HG02798 (cell line): ENCODE results near the gene GATA2.

ENCODE experiments used
- ATAC-seq: cut with Tn5 transposase; IDR thresholded peaks from one replicate; pipeline ENCODE4 v1.9.1; 2021; ENCODE audit warnings: mild to moderate bottlenecking; ENCODE audit not compliant: unreplicated experiment, poor library complexity

GATA2 gene

DNA sequence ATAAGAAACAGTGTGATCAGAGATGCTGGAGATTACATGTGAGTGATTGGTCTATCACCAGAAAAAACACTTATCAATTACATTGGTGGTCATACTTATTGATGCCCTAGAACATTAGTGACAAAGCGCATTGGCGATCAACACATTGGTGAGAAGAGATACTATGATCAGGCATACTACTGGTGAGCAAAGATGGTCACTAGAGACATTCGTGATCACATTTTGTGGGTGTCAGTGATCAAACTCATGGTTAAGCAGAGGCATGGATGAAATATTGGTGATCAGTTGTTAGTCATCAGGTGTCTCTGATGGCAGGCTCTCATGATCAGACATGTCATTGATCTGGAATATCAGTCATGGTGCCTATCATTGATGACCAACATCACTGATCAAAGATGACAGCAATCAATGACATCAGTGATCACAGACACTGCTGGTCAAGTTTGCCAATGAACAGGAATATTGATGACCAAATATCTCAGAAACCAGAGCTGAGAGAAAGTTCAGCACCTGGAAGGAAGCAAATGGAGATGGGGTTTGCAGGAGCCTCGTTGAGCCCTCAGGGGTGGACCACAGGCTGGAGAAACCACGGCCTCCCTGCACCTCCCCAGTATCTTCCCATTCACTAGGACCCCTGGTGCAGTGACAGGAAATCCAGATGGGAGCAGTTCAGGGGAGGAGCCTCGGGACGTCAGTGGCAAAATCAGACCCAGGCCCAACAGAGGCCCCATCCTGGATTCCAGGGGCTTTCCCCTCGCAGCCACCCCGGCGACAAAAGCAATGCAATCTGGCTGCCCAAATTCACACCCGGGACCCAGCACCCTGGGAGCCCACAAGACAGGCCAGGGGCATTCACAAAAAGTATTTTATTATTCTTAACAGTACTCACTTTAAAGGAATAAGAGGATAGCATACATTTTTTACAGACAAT, 14.2 kb downstream of the GATA2 start:
- no peak for ATAC-seq

DNA sequence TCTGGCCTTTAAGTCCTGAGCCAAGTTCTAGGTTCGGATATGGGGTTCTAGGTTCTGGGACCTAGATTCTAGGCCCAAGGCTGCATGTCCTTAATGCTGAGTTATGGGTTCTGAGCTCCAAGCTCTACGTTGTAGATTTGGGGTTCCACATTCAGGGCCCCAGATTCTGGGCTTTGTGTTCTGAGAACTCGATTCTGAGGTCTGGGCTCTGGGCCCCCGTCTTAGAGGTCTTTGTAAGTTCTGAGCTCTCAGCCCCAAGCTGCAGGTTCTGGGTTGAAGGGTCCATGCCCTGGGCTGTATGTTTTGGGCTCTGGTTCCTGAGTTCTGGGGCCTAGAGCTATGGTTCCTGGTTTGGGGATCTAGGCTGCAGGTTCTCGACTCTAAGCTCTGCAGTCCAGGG, 16.3 kb downstream of the GATA2 start:
- no peak for ATAC-seq

DNA sequence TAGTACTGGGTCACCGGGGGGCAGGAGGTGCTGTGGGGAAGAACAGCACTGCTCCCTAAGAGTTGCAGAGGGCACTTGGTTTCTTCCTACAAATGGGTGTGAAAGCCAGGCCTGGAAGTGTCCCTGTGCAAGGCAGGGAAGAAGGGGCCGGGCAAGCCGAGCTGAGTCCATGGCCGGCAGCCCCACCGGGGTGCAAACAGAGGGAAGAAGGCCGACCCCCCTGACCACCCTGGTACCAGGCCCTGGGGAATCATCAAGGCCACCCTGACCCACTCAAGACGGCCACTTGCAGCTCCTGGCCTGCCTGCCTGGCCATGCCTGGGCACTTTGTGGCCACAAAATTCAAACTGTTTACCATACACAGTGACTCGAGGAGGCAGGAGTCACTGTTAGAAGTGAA, 17.6 kb downstream of the GATA2 start:
- no peak for ATAC-seq

DNA sequence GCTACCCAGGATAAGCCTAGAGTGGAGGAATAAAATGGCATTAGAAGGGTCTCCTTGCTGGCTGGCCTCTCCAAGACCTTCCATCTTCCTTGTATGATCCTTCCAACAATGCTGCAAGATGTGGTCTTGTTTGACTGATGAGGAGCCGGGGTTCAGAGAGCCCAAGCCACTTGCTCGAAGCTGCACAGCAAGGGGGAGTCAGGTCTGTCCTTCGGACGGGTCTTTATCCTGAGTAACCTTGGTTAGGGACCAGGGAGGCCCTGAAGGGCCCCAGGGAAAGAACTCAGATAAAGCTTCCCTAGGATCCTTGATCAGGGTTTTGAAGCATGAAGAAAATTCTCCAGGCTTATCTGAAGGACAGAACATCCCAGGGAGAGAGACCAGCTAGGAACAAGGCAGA, 19.3 kb downstream of the GATA2 start:
- no peak for ATAC-seq

DNA sequence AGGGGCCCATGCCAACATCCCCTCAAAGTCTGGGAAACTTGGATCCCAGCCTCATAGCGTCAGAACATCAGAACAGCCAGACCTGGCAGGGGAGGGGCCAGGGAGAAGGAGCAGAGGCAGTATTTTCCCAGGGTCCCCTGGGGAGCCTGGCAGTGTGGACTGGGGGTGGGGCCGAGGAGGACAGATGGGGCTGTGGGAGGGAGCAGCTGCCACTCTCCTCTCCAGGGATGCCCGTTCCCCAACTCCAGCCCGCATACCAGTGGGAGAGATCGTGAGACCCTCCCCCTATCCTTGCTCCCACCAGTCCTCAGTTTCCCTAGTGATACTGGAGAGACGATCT, 19.9 kb downstream of the GATA2 start:
- ATAC-seq, result no peak

DNA sequence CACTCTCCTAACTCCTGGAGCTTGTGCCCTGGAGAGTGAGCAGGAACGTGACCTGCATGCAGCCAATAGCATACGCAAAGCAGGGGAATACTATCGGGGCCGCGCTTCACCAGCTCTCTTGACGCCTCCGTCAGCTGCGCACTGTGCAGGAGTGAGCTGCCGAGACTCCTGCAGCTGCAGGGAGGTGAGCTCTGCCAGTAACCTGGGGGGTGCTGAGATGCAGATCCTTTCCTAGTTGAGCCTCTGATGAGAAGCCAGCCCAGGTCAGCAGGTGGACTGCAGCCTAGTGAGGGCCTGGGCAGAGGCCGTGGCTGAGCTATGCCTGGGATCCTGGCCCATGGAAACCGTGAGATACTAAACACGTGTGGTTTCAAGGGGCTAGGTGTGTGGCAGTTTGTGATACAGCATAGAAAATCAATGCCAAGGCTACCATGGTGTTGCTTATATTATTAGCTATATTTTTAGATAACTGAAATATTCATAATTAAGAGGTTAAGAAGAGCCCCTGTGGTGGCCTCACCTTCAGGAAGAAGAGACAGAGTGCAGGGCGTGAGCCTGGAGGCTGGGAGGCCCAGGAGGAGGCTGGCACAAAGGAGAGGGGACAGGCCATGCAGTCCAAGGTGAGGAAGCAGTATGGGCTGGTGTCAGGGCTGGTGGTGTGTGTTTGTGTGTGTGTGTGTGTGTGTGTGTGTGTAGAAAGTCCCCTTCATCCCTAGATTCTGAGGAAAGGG, 20.4 kb downstream of the GATA2 start:
- no peak for ATAC-seq

DNA sequence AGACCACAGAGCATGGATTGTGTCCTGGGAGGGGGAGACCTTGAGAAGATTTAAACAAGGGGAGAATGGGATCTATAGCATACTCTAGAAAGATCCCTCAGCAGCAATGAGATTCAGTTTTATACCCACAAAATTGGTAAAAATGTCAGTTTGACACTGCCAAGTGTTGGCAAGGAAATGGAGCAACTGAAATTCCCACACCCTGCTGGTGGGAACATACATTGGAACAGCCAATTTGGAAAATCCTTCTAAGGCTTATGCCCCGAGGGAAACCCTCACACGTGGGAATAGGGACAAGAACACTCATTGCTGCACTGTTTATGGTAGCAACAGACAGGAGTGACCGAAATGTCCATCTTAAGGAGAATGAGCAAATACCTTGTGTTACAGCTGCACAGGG, 21.3 kb downstream of the GATA2 start:
- ATAC-seq, result no peak

DNA sequence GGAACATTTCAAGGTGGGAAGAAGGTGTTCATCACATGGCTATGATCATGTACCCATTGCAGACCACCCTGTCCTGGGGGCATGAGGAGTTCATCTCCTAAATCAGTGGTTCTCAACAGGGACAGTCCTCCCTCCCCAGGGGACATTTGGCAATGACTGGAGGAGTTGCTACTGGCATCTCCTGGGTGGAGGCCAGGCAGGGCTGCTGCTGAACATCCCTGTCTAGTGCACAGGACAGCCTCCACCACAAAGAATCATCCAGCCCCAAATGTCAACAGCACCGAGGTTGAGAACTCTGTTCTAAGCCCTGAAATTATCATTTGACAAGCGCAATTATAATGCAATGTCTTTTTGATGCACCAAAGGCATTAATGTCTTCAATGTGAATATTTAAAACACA, 21.9 kb downstream of the GATA2 start:
- no peak for ATAC-seq

DNA sequence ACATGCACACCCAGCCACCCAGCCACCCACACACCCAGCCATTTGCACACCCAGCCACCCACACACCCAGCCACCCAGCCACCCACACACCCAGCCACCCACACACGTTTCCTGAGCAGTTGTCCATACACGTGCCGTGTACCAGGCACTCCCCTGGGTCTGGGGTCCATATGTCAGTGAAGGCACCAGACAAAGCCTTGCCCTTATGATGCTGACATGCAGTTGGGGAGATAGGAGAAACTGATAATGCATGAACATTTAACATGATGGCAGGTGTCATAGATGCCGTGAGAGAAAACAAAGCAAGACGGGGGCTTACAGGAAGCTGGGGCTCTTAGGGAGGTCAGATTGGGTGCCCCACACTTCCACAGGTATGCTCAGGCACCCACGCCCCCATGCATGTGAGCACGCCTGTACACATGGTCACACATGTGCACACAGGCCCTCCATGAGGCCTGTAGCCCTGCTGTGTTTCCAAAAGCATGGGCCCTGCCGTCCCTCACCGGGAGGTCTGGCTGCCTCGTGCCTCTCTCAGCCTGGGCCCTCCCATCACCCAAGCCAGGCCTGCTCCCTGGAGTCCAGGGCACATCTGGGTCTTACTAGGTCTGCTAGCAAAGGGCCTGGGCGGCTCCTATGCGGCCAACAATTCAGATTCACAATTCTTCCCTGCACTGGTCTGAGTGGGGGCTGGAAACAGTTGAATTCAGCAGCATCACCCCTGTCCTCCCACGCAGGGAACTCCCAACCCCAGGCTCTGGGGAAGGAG, 22.7 kb downstream of the GATA2 start:
- ATAC-seq, result no peak

DNA sequence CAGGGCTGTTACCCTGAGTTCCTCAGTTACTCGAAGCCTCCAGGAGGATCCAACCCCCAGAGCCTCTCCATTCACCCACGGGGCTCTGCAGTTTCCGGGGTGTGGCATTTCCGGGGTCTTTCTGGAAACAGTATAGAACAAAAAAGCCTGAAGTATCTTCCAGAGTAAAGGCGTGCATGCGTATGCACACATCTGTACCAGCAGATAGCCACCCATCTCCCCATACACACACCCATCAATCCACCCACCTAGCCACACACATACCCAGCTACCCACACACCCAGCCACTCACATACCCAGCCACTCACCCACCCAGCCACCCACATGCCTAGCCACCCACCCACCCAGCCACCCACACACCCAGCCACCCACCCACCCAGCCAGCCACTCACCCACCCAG, 23.4 kb downstream of the GATA2 start:
- no peak for ATAC-seq

DNA sequence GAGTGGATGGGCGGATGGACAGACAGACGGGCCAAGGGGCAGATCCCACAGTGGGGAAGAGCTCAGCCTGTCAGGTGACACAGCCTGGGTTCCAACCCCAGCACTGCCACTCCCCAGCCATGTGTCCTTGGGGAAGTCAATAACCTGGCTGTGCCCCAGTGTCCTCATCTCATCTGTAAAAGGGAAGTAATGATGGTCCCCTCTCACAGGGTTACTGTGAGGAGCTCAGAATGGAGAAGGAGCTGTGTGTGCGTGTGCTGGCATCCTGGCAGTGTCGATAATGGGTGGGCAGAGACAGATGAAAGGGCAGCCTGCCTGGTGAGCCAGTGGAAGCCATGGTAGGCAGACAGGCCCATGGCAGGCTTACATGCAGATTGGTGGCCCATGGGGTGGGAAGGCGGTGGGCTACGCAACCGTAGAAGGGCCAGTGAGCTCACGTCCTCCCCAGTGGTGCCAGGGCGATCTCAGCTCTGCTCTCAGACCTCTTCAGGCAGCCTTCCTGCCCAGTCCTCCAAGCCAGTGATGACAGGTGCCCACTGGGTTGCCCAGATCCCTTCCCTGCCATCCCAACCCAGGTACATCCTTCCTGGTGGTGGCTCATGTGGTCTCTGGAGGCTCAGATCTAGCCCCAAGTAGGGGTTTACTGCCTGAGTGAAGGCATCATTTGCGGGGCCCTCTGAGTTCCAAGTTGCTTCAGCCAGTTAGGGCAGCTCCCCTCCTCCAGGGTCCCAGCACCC, 24.0 kb downstream of the GATA2 start:
- no peak for ATAC-seq

DNA sequence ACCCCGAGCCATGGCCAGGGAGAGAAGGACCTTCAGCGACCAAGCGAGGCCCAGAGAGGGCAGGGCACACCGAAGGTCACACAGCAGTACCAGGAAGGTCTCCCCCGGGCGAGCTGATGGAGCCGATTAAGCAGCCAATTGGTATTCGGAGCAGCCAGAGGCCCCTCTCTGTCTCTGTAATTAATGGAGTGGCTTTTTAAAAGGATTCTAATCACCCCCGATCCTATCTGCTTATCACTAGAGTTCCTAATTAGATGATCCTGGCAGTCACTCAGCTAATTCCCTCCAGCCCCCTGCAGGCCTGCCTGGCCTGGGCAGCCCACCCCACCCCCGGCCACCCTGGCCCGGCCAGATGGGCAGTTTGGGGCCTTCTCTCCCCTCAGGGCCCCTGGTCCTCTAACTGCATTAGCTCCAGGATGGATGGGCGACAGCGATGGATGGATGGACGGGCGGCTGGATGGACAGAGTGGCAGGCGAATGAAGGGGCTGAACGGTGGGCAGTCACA, 24.7 kb downstream of the GATA2 start:
- ATAC-seq, result no peak

DNA sequence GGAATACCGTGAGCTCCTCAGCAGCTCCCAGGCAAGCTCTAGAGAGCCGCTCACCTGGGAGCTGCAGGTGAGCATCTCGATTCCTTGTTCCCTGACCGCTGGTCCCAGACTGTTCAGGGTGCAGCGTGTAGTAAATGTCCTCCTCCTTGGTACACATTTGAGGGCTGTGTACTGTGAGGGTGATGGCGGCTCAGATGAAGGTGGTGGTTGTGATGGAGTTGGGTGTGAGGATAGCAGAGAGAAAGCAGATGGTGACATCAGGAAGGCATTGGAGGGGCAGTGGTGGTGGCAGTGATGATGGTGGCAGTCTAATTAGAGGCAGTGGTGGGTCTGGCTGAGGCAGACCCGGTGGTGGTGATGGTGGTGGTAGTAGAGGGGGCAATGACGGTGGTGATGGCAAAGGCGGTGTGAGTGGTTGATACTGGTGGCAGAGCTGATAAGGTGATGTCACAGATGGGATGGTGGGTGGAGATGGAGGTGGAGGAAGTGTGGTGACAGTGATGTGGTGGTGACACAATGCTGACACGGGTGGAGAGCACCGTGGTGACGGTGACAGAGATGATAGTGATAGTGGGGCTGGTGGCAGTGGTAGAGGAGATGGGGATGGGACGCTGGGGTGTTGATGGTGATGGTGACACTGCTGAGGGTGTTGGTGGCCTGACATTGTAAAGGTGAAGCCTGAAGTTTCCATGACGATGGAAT, 26.0 kb downstream of the GATA2 start, which contains the start of gene DNAJB8:
DNAJB8 (minus strand) TSS at position 51 of the 702 bp plus-strand sequence. CDS start 3,645 bp downstream, outside the sequence.
- no peak for ATAC-seq

DNA sequence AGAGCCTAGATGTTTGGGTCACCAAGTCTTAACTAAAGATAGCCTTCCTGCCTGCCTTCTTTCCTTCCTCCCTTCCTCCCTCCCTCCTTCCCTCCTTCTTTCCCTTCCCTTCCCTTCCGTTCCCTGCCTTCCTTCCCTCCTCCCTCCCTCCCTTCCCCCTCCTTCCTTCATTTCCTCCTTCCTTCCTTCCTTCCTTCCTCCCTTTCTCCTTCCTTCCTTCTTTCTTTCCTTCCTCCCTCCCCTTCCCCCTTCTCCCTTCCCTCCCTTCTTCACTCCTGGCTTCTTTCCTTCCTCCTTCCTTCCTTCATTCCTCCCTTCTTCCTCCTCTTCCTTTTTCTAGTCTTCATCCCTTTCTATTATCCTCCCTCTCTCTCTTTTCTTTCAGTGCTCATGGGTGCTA, 28.3 kb downstream of the GATA2 start:
- no peak for ATAC-seq

DNA sequence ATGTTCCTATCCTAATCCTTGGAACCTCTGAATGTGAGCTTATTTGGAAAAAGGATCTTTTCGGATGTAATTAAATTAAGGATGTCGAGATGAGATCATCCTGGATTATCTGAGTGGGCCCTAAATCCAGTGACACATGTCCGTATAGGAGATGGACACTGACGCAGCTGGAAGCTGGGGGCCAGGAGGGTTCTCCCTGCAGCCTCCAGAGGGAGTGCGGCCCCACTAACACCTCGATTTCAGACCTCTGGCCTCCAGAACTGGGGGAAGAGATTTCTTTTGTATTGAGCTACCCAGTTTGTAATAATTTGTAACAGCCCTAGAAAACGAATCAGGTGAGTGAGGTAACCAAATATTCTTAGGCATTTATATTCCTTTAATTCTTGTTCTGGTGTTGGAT, 28.8 kb downstream of the GATA2 start:
- ATAC-seq, result no peak

DNA sequence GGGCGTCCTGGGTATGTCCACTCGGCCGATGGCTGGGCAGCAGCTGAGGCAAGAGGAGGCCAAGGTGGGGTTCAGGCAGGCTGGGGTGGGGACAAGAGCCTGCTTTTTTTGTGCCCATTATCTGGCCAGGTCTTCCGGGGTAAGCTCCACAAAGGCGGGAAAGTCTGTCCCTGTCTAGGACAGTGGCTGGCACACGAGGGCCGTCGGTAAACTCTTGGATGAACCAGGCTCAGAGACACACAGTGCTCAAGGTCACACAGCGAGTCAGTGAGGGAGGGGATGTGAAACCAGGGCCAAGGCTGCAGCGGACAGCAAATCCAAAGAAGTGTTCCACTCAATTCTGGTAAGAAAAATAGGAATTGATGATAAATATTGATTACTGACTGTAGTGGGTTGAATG, 29.2 kb downstream of the GATA2 start:
- ATAC-seq, result no peak

DNA sequence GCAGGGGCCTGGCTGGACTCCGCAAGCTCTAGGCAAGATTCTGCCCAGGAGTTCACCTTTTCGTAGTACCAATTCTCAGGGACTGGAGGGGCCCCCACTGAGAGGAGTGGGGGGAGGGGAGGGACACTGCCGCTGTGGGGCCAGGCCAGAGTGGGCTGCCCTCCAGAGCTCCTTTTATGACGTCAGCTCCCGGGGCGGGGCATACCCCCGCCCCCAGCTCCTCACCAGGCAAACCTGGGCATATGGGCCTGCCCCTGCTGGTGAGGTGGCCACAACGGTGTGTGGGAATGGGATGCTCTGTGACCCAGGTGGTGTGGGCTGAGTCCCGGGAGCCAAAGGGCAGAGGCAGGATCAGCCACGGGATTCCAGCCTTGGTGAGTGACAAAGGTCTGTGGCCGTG, 29.6 kb downstream of the GATA2 start:
- no peak for ATAC-seq

DNA sequence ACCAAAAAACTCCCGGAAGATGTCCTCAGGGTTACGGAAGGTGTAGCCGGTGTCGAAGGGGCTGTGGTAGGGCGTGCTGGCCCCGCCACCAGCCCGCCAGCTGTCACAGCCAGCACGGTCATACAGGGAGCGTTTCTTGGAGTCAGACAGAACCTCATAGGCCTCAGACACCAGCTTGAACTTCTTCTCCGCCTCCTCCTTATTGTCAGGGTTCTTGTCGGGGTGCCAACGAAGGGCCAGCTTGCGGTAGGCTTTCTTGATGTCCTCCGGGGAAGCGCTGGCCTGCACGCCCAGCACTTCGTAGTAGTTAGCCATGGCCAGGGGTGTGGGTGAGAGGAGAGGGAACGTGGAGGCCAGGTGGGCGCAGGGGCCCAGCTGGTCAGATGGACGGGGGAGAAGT, 30.1 kb downstream of the GATA2 start:
- ATAC-seq, result no peak

DNA sequence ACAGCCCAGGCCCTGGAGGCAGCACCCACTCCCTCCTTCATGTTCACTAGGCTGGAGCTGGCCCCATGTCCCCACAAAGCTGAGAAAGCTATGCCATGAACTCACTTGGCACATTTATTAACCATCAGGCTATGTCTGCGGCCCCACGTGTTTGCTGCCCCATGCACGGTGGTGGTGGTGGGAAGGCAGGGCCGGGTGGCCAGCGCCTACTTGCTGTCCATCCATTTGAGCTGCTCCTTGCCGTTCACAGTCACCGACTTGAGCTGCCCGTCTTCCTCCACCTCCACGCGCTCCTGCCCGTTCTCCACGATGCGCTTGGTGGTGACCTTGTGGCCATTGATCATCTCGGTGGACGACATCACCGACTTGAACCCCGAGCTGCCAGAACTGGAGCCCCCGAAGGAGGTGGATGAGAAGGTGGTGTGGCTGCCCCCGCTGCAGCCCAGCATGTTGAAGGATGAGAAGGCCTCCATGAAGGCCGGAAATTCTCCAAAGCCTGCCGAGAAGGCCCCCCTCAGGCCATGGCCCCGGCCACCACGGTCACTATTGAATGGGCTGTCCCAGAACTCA, 30.6 kb downstream of the GATA2 start:
- no peak for ATAC-seq
